HG03378 (cell line): ENCODE results near the gene EXTL1.

Experiments
- ATAC-seq: cut with Tn5 transposase; IDR thresholded peaks from one replicate; pipeline ENCODE4 v1.9.1; 2021; ENCODE audit warnings: mild to moderate bottlenecking, moderate library complexity; ENCODE audit not compliant: unreplicated experiment

EXTL1 gene

GRCh38 chr1:26038904-26039303 is 17.3 kb downstream of the EXTL1 start:
- ATAC-seq, result no peak

- ATAC-seq, result no peak
Observed at GRCh38 chr1:26041401-26041800, 19.8 kb downstream of the EXTL1 start.

- ATAC-seq, result no peak
Observed at GRCh38 chr1:26041978-26042377, 20.4 kb downstream of the EXTL1 start.

- no peak for ATAC-seq
Observed at GRCh38 chr1:26043765-26044164, 22.2 kb downstream of the EXTL1 start.

GRCh38 chr1:26044414-26044813 is 22.8 kb downstream of the EXTL1 start:
- ATAC-seq, result no peak

DNA sequence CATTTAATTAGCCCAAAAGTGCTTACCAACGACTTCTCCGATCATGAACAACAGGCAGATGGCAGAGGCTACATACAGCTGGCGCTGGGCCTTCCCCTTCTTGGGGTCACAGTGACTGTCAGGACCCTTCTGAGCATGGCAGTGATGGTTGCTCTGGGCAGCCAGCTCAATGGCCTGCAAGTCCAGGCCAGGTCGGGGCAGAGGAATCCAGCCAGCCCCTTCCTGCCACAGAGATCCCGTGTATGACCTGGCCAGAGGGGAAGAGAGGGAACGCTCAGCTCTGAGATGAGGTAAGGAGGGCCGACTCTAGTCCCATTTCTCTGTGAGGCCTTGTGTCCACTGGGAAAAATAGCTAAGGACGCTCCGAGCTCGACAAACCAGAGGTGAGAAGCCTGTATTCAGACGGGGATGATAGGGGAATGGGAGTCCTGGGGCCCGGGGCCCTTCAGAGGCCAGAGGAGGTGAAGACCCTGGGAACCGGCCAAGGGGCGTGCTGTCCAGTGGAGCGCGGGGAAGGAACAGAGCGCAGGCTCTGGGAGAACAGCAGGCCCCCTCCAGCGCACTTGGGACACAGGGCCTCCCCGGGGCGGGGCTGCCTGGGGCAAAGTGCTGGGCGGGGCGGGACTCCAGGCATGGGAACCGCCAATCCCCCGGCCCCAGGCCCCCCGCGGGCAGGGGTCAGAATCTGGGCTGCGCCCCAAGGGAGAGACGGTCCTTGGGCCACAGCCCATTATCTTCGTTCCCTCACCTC is 23.6 kb downstream of the EXTL1 start:
- no peak for ATAC-seq

- ATAC-seq, result no peak
Observed at GRCh38 chr1:26045722-26046245, 24.2 kb downstream of the EXTL1 start, which contains the start of gene SLC30A2. TSS of gene SLC30A2 (minus strand) at chr1:26046118. CDS start at chr1:26045896, 222 bp downstream.

GRCh38 chr1:26046246-26047095 is 24.9 kb downstream of the EXTL1 start:
- ATAC-seq, result no peak

DNA sequence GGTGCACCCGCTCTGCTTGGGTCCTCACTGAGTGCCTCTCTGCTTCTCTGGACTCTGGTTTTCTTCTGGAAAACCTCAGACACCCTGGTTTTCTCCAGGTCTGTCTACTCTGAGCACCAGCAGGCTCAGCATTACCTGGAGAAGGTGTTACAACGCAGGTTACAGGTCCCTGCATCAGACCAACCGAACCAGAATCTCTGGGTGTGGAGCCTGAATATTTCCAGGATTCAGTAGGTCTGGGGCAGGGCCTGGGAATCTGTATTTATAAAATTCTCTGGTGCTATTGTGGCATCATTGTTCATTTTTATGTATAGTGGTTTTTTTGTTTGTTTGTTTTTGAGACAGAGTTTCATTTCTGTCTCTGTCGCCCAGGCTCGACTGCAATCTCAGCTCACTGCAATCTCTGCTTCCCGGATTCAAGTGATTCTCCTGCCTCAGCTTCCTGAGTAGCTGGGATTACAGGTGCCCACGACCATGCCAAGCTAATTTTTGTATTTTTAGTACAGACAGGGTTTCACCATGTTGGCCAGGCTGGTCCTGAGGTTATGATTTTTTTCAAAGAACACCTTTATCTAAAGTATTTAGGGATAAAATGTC is 25.8 kb downstream of the EXTL1 start:
- ATAC-seq, result no peak

GRCh38 chr1:26049531-26050247 is 28.1 kb downstream of the EXTL1 start:
- no peak for ATAC-seq

GRCh38 chr1:26050248-26050640 is 28.7 kb downstream of the EXTL1 start:
- no peak for ATAC-seq

- ATAC-seq, result no peak
Observed at GRCh38 chr1:26053718-26054560, 32.4 kb downstream of the EXTL1 start.

GRCh38 chr1:26055041-26055440 is 33.5 kb downstream of the EXTL1 start:
- ATAC-seq, result no peak

DNA sequence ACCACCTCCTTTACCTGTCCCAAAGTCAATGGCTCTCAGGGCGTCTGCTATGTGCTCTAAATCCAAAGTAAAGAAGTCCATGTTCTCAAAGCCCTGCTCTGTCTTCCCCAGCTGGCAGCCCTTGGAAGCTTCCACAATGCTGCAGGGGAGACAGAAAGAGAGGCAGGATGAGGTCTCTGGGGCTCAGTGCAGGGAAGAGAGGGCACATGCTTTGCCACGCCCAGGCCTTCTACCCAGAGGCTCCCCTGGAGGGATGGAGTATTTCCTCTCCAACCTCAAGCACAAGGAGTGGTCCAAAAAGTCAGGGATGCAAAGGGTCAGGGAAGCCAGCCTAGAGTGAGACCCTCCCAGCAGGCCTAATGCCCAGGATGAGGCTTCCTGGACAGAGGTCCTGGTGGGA is 35.6 kb downstream of the EXTL1 start:
- no peak for ATAC-seq

- ATAC-seq, result no peak
Observed at GRCh38 chr1:26058052-26058595, 36.5 kb downstream of the EXTL1 start.

GRCh38 chr1:26059906-26060305 is 38.3 kb downstream of the EXTL1 start:
- ATAC-seq, result no peak

DNA sequence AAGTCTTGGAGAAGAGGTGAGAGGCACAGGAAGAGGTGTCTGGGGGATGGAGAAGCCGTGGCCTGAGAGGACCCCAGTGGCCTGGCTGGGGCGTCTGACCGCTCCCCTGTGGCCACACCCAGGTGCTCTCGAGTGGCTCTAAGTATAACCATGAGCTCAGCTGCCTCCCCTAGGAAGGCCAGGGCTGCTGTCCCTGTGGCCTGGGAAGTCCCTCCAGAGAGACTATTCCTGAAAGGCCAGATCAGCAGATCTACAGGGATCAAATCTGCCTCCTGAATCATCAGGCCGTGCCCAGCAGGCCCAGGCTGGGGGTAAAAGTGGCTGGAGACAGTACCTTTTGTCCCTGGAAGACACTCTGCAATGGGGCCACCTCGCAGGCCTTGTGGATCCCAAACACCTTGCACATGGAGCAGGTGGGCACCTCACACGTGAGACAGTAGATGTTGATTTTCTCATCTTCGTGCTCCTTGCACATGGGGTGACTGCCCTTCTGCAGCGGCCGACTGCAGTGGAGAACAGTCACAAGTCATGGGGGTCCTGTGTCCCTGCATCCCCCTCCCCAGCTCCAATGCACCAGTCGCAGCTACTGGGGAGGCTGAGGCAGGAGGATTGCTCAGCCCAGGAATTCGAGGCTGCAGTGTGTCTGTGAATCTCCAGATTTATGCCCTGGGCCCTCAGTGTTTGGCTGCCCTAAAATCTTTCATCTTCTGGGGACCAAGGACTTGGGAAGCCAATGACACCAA is 39.4 kb downstream of the EXTL1 start:
- ATAC-seq, result no peak

- ATAC-seq, result no peak
Observed at GRCh38 chr1:26064553-26064952, 43.0 kb downstream of the EXTL1 start.

DNA sequence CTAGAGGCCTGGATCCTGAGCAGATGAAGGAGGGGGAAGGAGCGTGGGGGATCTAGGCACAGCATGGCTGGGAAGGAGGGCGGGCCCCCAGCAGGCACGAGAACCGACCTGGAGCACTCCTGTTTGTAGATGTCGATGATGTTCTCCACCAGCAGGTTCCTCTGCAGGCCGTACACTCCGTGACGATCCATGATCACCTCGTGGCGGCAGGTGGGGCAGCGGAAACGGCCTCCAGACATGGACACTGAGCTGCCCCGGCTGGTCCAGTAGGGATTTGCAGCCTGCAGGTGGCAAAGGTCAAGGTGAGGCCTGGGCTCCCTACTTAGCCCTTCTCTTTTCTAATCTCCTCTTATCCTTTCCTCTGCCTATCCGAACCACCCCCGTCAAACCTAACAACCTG is 44.6 kb downstream of the EXTL1 start:
- no peak for ATAC-seq
